ENCODE measurements around the gene BMF. TPM values are rescaled to one million over a fixed set of nuclear protein-coding genes. Genes with fewer than 3 reads are reported as not detected.

The BMF gene
- total RNA-seq, 1 donor from 2014 or later: 112 TPM

DNA sequence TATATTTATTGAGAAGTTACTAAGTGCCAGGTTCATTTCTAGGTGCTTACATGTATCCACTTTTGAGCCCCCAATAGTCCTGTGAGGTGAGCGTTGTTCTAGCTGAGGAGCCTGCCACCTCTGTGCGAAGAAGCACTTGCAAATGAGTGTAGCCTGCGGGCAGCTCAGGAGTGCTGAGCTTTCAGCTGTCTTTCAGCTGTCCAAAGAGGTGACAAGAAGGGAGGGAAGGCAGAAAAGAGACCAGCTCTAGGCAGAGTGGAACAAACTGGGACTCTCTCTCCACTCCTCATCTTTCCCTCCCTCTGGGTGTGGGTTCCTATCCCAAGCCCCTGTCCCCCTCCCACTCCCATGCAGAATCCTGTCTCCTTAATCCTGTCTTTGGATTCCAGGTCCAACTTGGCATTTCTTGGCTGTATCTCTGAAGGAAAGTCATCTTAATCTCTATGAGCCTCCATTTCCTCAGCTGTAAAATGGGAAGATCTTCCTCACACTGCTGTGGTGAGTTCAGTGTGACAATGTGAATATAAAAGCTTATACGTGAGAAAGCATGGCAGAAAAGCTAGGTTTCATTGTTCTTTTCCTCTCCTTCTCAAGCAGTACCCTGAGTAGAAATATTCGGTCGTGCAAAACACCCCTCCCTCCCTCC, 63.0 kb downstream of the BMF start:
- peak overlapping the region; percentile 71 for H3K4me3 Mint-ChIP-seq
- no peaks in the 10 kb centered on the region for H3K9me3 Mint-ChIP-seq
- peaks cover 3% of the 10 kb centered on the region for H3K36me3 Mint-ChIP-seq
- H3K4me1 Mint-ChIP-seq (ENCODE audit: unreplicated experiment): peaks cover 67% of the 10 kb centered on the region
- no peak for DNase-seq (ENCODE audit: extremely low spot score, unreplicated experiment)
- H3K27me3 Mint-ChIP-seq: no peaks in the 10 kb centered on the region
- peak overlapping the region; percentile 87 for H3K27ac Mint-ChIP-seq
- TF ChIP-seq, protein P1, sequence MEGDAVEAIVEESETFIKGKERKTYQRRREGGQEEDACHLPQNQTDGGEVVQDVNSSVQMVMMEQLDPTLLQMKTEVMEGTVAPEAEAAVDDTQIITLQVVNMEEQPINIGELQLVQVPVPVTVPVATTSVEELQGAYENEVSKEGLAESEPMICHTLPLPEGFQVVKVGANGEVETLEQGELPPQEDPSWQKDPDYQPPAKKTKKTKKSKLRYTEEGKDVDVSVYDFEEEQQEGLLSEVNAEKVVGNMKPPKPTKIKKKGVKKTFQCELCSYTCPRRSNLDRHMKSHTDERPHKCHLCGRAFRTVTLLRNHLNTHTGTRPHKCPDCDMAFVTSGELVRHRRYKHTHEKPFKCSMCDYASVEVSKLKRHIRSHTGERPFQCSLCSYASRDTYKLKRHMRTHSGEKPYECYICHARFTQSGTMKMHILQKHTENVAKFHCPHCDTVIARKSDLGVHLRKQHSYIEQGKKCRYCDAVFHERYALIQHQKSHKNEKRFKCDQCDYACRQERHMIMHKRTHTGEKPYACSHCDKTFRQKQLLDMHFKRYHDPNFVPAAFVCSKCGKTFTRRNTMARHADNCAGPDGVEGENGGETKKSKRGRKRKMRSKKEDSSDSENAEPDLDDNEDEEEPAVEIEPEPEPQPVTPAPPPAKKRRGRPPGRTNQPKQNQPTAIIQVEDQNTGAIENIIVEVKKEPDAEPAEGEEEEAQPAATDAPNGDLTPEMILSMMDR (conservative IDR thresholded peaks at IDR 0.05): no peak

DNA sequence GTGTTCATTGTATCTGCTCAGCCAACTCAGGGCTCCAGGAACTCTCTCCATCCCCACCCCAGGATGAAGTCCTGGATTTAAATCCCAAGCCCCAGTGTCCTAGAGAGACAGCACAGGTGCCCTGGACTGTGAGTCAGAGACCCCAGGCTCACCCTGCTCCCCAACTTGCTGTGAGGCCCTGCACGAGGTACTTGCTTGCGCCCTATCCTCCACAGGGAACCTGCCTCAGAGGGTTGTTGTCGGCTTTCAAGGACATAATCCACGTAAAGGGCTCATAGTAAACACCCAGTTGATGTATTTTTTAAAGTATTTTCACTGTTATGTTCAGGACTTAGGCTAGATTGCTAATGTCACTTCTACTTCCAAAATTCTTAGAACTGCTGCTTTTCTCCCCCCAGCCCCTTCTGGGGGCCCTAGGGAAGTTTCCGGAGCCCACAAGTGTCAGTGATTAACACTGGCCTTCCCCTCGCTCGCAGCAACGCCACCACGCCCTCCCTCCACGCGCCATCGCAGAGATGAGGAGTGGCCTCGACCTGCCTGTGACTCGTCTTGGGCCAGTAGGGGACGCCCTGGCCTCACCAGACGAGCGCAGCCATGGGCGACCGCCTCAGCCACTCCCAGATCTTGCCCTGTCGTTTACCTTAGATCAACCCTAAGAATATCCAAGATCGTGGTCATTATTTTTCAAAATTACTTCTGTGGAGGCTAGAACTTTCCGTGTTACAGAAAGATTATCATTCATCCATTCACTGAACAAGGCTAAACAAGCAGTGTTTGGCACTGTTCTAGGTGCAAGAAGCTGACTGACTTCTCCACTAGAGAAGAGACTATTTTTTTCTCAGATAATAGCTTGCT, 63.7 kb downstream of the BMF start:
- H3K27me3 Mint-ChIP-seq: no peaks in the 10 kb centered on the region
- peak overlapping the region; percentile 87 for H3K27ac Mint-ChIP-seq
- no peaks in the 10 kb centered on the region for H3K9me3 Mint-ChIP-seq
- peaks cover 70% of the 10 kb centered on the region for H3K4me1 Mint-ChIP-seq (ENCODE audit: unreplicated experiment)
- peak; percentile 87 for DNase-seq (ENCODE audit: extremely low spot score, unreplicated experiment)
- H3K4me3 Mint-ChIP-seq: peak overlapping the region; percentile 71
- peaks cover 3% of the 10 kb centered on the region for H3K36me3 Mint-ChIP-seq
- TF ChIP-seq, protein P1 (conservative IDR thresholded peaks at IDR 0.05): peak; percentile 89

DNA sequence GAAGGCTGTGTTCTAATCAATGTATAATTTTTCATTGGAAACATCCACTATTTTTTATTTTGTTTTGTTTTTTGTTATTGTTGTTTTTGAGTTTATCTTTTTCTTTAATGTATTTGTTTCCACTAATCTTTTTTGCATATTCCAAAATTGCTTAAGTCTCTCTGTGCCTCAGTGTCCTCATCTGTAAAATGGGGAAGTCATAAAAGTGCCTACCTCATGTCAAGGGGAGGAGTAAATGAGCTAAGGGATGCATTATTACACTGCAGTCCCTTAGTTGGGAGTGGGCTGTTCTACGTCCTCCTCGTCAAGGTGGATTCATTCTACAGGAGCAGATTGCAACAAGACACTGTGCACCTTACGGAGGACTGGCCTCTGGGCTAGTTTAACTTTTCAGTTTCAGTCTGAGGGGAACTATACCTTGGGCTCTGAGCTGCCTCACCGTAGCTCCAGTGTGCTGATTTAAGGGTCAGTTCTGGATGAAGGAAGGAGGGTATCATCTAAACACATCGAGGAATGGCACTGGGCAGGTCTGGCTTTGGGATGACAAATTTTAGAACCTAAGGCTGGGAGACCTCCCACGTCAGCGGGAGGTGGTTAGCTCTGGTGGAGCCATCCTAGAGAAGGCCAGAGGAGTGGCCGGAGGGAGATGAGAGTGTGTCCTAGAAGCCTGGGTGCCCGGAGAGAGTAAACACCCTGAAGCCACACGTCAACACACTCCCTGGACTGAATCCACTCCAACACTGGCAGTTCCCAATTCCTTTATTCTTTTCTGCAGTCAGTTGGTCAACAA, 64.6 kb downstream of the BMF start:
- Mint-ChIP-seq H3K27me3 (no peaks in the 10 kb centered on the region), H3K36me3 (peaks cover 3% of the 10 kb centered on the region), H3K4me3 (no peak overlapping the region), H3K27ac (peak overlapping the region; percentile 11), H3K9me3 (no peaks in the 10 kb centered on the region), H3K4me1 (ENCODE audit: unreplicated experiment) (peaks cover 62% of the 10 kb centered on the region)
- no peak for DNase-seq (ENCODE audit: extremely low spot score, unreplicated experiment)
- TF ChIP-seq, protein P1 (conservative IDR thresholded peaks at IDR 0.05): no peak

DNA sequence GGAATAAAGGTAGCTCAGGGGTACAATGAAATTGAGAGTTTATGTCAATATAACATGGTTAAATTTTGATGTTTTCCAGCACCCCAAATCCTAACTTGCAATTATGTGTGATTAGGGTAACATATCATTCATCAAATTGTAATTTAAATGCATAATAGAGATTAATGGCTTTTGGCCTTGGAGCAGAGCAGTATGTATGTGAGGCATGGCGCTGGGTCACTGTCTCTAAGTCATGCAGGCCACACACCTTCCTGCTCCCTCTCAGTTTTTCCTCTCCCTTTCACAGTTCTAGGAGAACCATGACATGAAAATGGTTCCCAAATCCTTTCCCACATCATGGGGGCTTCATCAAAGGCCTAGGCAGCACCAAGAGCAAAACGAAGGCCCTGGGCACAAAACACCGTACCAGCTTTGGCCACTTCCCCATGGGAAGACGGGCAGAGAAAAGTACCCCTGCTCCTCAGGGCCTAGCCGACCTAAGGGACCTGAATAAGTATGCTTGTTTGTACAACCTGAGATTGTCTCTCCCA, 65.8 kb downstream of the BMF start:
- Mint-ChIP-seq H3K27ac (no peak overlapping the region), H3K27me3 (no peaks in the 10 kb centered on the region), H3K9me3 (no peaks in the 10 kb centered on the region), H3K4me3 (peak overlapping the region; percentile 3), H3K36me3 (peaks cover under 1% of the 10 kb centered on the region), H3K4me1 (ENCODE audit: unreplicated experiment) (peaks cover 61% of the 10 kb centered on the region)
- DNase-seq (ENCODE audit: extremely low spot score, unreplicated experiment): no peak
- TF ChIP-seq, protein P1 (conservative IDR thresholded peaks at IDR 0.05): no peak

DNA sequence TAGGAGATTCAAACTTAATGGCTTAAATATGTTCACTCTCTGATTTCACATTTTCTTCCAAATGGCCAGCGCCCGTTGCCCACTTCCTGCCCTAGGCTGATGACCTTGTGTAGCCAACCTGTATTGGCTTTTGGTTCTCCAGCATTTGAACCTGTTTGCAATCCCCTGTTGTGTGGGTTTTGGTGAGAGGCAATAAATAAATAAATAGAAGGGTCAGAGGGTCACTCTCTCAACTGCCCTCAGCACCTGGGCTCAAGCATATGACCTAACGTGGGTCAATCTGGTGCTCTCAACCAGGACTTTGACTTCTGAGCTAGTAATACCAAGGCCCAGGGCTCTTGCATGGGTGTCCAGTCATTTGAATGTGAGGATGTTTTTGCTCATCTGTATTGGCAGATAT, 67.9 kb downstream of the BMF start:
- Mint-ChIP-seq H3K4me3 (peak overlapping the region; percentile 80), H3K9me3 (no peaks in the 10 kb centered on the region), H3K27me3 (no peaks in the 10 kb centered on the region), H3K27ac (peak overlapping the region; percentile 67), H3K36me3 (peaks cover 18% of the 10 kb centered on the region), H3K4me1 (ENCODE audit: unreplicated experiment) (peaks cover 61% of the 10 kb centered on the region)
- TF ChIP-seq, protein P1 (conservative IDR thresholded peaks at IDR 0.05): no peak
- DNase-seq (ENCODE audit: extremely low spot score, unreplicated experiment): no peak
